Lower leg skin (tissue), 3 donors: Measurements from ENCODE around the gene COG5.

ENCODE experiments used
- CTCF ChIP-seq, 3 donors: fragments of 450-650 bp; IDR thresholded peaks; one replicate each; pipeline ENCODE4 v1.5.1; 2016; ENCODE audit warnings: antibody characterized with exemption in 3 of 3, mild to moderate bottlenecking in 3 of 3, moderate library complexity in 2 of 3
- POLR2A ChIP-seq, 2 donors: fragments of 450-650 bp; IDR thresholded peaks; one replicate each; pipeline ENCODE4 v1.6.1; 2016 to 2017; ENCODE audit warnings: antibody characterized with exemption in 2 of 2, mild to moderate bottlenecking in 1 of 2, moderate library complexity in 1 of 2

- TF ChIP-seq CTCF (IDR thresholded peaks at IDR 0.05) (no peak), POLR2A (IDR thresholded peaks at IDR 0.05) (no peak)
Observed at GRCh38 chr7:107304636-107305035, 259.1 kb downstream of the COG5 start.
